ENCODE data around the gene STK17A.

Gene STK17A

GRCh38 chr7:43621729-43622448, 39.0 kb downstream of the STK17A start:
- Histone ChIP-seq H3K27me3 (ENCODE audit: insufficient read depth, low read length, poor library complexity, severe bottlenecking) (no peaks in the 10 kb centered on the region), H3K36me3 (ENCODE audit: insufficient read depth, low read length) (peaks cover 85% of the 10 kb centered on the region), H3F3A (ENCODE audit: low read depth) (no peaks in the 10 kb centered on the region; the same call in 1 of the 2 replicates), H3K9ac (ENCODE audit: low read depth, low read length, poor library complexity, severe bottlenecking) (no peak overlapping the region), H4K20me1 (ENCODE audit: insufficient read depth, low read length, poor library complexity, severe bottlenecking) (peaks cover 21% of the 10 kb centered on the region), H3K4me2 (ENCODE audit: low read depth, low read length, poor library complexity, severe bottlenecking) (no peak overlapping the region), H3K79me2 (ENCODE audit: insufficient read depth, low read length) (peaks cover 35% of the 10 kb centered on the region; the same call in 1 of the 2 replicates), H3K9me2 (replicated peaks; ENCODE audit: low read depth, low read length) (no peaks in the 10 kb centered on the region), H3K4me1 (ENCODE audit: insufficient read depth, low read length, poor library complexity, severe bottlenecking) (peaks cover 15% of the 10 kb centered on the region), H3K9me3 (ENCODE audit: insufficient read depth, low read depth, low read length) (no peaks in the 10 kb centered on the region), H3K4me3 (ENCODE audit: low read length, poor library complexity, severe bottlenecking) (no peak overlapping the region), H2AFZ (ENCODE audit: low read length) (no peak overlapping the region)
- no peak for TF ChIP-seq CTCF (conservative IDR thresholded peaks at IDR 0.05; ENCODE audit: low read length)
- TF ChIP-seq EZH2phosphoT487 (IDR thresholded peaks at IDR 0.05; ENCODE audit: borderline replicate concordance) = no peak

GRCh38 chr7:43624156-43624555, 41.2 kb downstream of the STK17A start:
- no peaks in the 10 kb centered on the region; the same call in 1 of the 2 replicates for H3F3A ChIP-seq (ENCODE audit: low read depth)
- H3K9ac ChIP-seq (ENCODE audit: low read depth, low read length, poor library complexity, severe bottlenecking) = no peak overlapping the region
- peaks cover 15% of the 10 kb centered on the region for H3K4me1 ChIP-seq (ENCODE audit: insufficient read depth, low read length, poor library complexity, severe bottlenecking)
- peaks cover 77% of the 10 kb centered on the region for H3K36me3 ChIP-seq (ENCODE audit: insufficient read depth, low read length)
- H3K4me2 ChIP-seq (ENCODE audit: low read depth, low read length, poor library complexity, severe bottlenecking) = no peak overlapping the region
- H3K4me3 ChIP-seq (ENCODE audit: low read length, poor library complexity, severe bottlenecking) = no peak overlapping the region
- H3K9me2 ChIP-seq (replicated peaks; ENCODE audit: low read depth, low read length) = no peaks in the 10 kb centered on the region
- no peaks in the 10 kb centered on the region for H3K27me3 ChIP-seq (ENCODE audit: insufficient read depth, low read length, poor library complexity, severe bottlenecking)
- TF ChIP-seq CTCF (conservative IDR thresholded peaks at IDR 0.05; ENCODE audit: low read length) = no peak
- TF ChIP-seq EZH2phosphoT487 (IDR thresholded peaks at IDR 0.05; ENCODE audit: borderline replicate concordance) = no peak
- no peaks in the 10 kb centered on the region for H3K9me3 ChIP-seq (ENCODE audit: insufficient read depth, low read depth, low read length)
- no peak overlapping the region for H2AFZ ChIP-seq (ENCODE audit: low read length)
- peaks cover 17% of the 10 kb centered on the region; the same call in 1 of the 2 replicates for H3K79me2 ChIP-seq (ENCODE audit: insufficient read depth, low read length)
- peaks cover 18% of the 10 kb centered on the region for H4K20me1 ChIP-seq (ENCODE audit: insufficient read depth, low read length, poor library complexity, severe bottlenecking)

GRCh38 chr7:43625453-43625852, 42.5 kb downstream of the STK17A start:
- Histone ChIP-seq H3K4me1 (ENCODE audit: insufficient read depth, low read length, poor library complexity, severe bottlenecking) (peaks cover 15% of the 10 kb centered on the region), H3K4me2 (ENCODE audit: low read depth, low read length, poor library complexity, severe bottlenecking) (peak overlapping the region; percentile 19), H3K9me2 (replicated peaks; ENCODE audit: low read depth, low read length) (no peaks in the 10 kb centered on the region), H3K79me2 (ENCODE audit: insufficient read depth, low read length) (peaks cover 16% of the 10 kb centered on the region; the same call in 1 of the 2 replicates), H4K20me1 (ENCODE audit: insufficient read depth, low read length, poor library complexity, severe bottlenecking) (peaks cover 18% of the 10 kb centered on the region), H3K36me3 (ENCODE audit: insufficient read depth, low read length) (peaks cover 75% of the 10 kb centered on the region), H3K4me3 (ENCODE audit: low read length, poor library complexity, severe bottlenecking) (no peak overlapping the region), H3F3A (ENCODE audit: low read depth) (no peaks in the 10 kb centered on the region; the same call in 1 of the 2 replicates), H3K9me3 (ENCODE audit: insufficient read depth, low read depth, low read length) (no peaks in the 10 kb centered on the region), H2AFZ (ENCODE audit: low read length) (no peak overlapping the region), H3K27me3 (ENCODE audit: insufficient read depth, low read length, poor library complexity, severe bottlenecking) (no peaks in the 10 kb centered on the region), H3K9ac (ENCODE audit: low read depth, low read length, poor library complexity, severe bottlenecking) (no peak overlapping the region)
- TF ChIP-seq CTCF (conservative IDR thresholded peaks at IDR 0.05; ENCODE audit: low read length) (no peak), EZH2phosphoT487 (IDR thresholded peaks at IDR 0.05; ENCODE audit: borderline replicate concordance) (no peak)
